ENCODE results near the gene GRID1.

Gene GRID1

DNA sequence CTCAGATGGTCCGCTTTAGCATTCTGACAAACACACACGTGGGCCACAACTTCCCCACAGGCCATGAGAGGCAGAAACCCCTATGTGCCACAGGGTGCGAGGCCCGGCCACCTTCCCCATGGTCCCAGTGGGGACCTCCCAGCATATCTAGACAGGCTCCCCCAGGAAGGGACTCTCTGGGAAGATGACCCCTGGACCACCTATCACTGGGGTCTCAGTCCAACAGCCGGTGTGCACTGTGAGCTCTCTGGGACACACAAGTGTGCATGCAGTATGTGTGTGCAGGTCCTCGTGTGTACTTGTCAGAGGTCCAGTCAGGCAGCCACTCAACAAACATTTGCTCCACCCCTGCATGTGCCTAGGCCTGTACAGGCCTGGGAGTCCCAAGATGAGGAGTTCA lies 18.7 kb downstream of the GRID1 start:
- no peak for ATAC-seq (ENCODE audit: low read depth)
- H3K27ac ChIP-seq (ENCODE audit: poor library complexity, severe bottlenecking), result peak overlapping the region; percentile 32
- TF ChIP-seq CTCF (IDR thresholded peaks at IDR 0.05; ENCODE audit: poor library complexity, severe bottlenecking), result no peak
- H3K4me3 ChIP-seq (ENCODE audit: severe bottlenecking), result no peak overlapping the region
- H3K27me3 ChIP-seq (ENCODE audit: insufficient read depth, poor library complexity, severe bottlenecking), result no peaks in the 10 kb centered on the region
- H3K9me3 ChIP-seq (ENCODE audit: severe bottlenecking), result no peaks in the 10 kb centered on the region
- H3K4me1 ChIP-seq (ENCODE audit: insufficient read depth, poor library complexity, severe bottlenecking), result peaks cover 20% of the 10 kb centered on the region
- H3K36me3 ChIP-seq (ENCODE audit: low read depth), result no peaks in the 10 kb centered on the region
- DNase-seq (ENCODE audit: low spot score), result peak; percentile 29

DNA sequence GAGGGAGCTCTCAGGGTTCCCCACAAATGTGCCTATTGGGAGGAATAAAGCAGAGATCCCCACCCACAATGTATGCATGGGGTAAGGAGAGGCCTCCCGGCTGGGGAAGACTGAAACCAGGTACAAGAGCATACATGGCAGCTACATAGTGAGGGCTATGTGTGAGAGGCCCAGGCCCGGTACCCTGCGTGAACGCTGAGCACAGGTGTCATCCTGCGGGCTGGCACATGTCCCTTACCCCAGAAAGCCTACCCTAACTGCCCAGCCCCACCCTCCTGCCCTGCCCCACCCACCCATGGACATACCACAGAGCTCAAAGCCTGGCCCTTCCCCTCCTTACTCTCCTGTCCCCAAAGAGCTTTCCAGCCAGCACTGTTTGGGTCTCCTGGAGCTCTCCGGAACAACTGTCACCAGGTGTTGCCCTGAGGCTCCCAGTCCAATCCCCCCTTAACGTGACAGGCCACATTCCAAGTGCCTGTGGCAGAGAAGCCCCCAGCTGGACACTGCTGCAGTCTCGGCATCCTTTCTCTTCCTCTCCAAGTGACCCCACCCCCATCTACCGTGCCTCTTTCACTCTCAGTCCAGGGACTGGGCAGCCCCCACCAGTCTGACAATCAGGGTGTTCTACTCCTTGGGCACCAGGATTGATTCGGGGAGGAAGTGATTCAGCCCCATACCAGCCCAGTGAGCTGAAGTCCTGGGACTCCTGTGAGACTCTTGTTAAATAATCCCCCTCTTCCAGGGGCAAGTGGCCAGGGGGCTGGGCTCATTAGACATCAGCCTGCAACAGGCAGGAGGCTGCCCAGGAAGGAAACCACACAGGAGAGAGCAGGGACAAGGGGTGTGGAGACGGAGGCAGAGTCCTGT lies 19.6 kb downstream of the GRID1 start:
- TF ChIP-seq CTCF (IDR thresholded peaks at IDR 0.05; ENCODE audit: poor library complexity, severe bottlenecking), result no peak
- H3K4me3 ChIP-seq (ENCODE audit: severe bottlenecking), result no peak overlapping the region
- peak; percentile 38 for DNase-seq (ENCODE audit: low spot score)
- H3K27ac ChIP-seq (ENCODE audit: poor library complexity, severe bottlenecking), result peak overlapping the region; percentile 32
- H3K4me1 ChIP-seq (ENCODE audit: insufficient read depth, poor library complexity, severe bottlenecking), result peaks cover 20% of the 10 kb centered on the region
- no peaks in the 10 kb centered on the region for H3K36me3 ChIP-seq (ENCODE audit: low read depth)
- no peaks in the 10 kb centered on the region for H3K9me3 ChIP-seq (ENCODE audit: severe bottlenecking)
- ATAC-seq (ENCODE audit: low read depth), result peak; percentile 12; the same call in 1 of the 3 replicates
- no peaks in the 10 kb centered on the region for H3K27me3 ChIP-seq (ENCODE audit: insufficient read depth, poor library complexity, severe bottlenecking)

- peak; percentile 68 for DNase-seq (ENCODE audit: low spot score)
- ATAC-seq (ENCODE audit: low read depth), result peak; percentile 84
- Histone ChIP-seq H3K4me1 (ENCODE audit: insufficient read depth, poor library complexity, severe bottlenecking) (peaks cover 20% of the 10 kb centered on the region), H3K4me3 (ENCODE audit: severe bottlenecking) (no peak overlapping the region), H3K27me3 (ENCODE audit: insufficient read depth, poor library complexity, severe bottlenecking) (no peaks in the 10 kb centered on the region), H3K36me3 (ENCODE audit: low read depth) (no peaks in the 10 kb centered on the region), H3K27ac (ENCODE audit: poor library complexity, severe bottlenecking) (peak overlapping the region; percentile 32), H3K9me3 (ENCODE audit: severe bottlenecking) (no peaks in the 10 kb centered on the region)
- no peak for TF ChIP-seq CTCF (IDR thresholded peaks at IDR 0.05; ENCODE audit: poor library complexity, severe bottlenecking)
Measured at GRCh38 chr10:86345859-86346798, 20.5 kb downstream of the GRID1 start.

DNA sequence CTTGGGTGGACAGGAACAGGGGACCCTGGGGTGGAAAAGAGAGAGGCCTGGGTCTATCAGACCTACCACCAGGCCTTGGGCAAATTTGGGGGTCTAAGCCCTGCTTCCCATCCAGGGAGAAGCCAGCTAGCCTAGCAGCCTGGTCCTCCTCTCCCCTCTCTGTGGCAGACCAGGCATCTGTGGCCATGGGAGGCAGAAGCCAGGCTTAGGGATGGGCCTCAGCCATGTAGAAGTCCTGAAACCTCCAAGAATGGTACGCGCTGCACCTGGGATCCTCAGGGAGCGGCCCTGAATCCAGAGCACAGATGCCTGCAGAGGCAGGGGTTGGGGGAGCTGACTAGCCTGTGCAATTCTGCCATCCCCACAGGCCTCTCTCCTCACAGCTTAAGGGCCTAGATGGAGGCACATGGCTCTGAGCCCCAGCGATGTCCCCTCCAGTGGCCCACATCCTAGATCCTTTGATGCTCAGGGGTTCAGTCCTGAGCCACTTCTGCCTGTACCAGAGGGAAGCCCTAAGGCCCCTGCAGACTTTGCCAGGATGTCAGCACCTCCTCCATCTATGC lies 21.2 kb downstream of the GRID1 start:
- TF ChIP-seq CTCF (IDR thresholded peaks at IDR 0.05; ENCODE audit: poor library complexity, severe bottlenecking), result no peak
- Histone ChIP-seq H3K27ac (ENCODE audit: poor library complexity, severe bottlenecking) (peak overlapping the region; percentile 32), H3K4me1 (ENCODE audit: insufficient read depth, poor library complexity, severe bottlenecking) (peaks cover 20% of the 10 kb centered on the region), H3K36me3 (ENCODE audit: low read depth) (no peaks in the 10 kb centered on the region), H3K9me3 (ENCODE audit: severe bottlenecking) (no peaks in the 10 kb centered on the region), H3K4me3 (ENCODE audit: severe bottlenecking) (no peak overlapping the region), H3K27me3 (ENCODE audit: insufficient read depth, poor library complexity, severe bottlenecking) (no peaks in the 10 kb centered on the region)
- no peak for ATAC-seq (ENCODE audit: low read depth)
- DNase-seq (ENCODE audit: low spot score), result peak; percentile 42
